GM21381 (cell line): ENCODE data around the gene RELB.

Experiments
- ATAC-seq: cut with Tn5 transposase; IDR thresholded peaks from one replicate; pipeline ENCODE4 v1.9.1; 2021; ENCODE audit warnings: mild to moderate bottlenecking, moderate library complexity; ENCODE audit not compliant: unreplicated experiment

Gene RELB

DNA sequence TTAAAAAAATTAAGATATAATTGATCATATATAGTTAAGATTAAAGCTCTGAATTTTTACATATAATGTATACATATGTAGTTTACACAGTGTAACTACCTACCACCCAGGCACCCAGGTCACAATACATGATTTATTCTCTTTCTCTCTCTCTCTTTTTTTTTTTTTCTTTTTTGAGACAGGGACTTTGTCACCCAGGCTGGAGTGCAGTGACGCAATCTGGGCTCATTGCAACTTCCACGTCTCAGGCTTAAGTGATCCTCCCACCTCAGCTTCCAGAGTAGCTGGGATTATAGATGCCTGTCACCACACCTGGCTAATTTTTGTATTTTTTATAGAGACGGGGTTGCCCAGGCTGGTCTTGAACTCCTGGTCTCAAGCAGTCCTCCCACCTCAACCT lies 18.8 kb downstream of the RELB start:
- ATAC-seq, result no peak

- ATAC-seq, result no peak
Observed at GRCh38 chr19:45021971-45022370, 20.7 kb downstream of the RELB start.

- ATAC-seq, result no peak
Observed at GRCh38 chr19:45023048-45023447, 21.8 kb downstream of the RELB start.

GRCh38 chr19:45025264-45025663 lies 24.0 kb downstream of the RELB start:
- ATAC-seq, result no peak

DNA sequence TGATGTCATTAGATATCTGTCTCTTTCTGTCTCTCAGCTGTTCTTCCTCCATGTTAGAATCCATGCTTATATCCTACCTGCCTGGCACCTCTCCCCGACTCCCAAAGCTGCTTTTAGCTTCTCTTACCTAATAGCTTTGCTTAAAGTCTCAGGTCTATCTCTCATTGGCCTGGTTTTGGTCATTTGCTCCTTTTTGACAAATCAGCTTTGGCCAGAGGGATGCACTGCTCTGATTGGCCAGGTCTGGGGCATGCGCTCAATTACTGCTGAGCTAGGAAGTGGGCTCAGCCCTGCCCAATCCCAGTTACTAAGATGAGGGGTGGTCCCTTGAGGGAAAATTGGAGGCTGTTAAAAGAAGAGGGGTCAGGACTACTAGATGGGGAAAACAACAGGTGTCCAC lies 26.1 kb downstream of the RELB start:
- ATAC-seq, result no peak

- ATAC-seq, result no peak
Observed at GRCh38 chr19:45030825-45031224, 29.6 kb downstream of the RELB start.

DNA sequence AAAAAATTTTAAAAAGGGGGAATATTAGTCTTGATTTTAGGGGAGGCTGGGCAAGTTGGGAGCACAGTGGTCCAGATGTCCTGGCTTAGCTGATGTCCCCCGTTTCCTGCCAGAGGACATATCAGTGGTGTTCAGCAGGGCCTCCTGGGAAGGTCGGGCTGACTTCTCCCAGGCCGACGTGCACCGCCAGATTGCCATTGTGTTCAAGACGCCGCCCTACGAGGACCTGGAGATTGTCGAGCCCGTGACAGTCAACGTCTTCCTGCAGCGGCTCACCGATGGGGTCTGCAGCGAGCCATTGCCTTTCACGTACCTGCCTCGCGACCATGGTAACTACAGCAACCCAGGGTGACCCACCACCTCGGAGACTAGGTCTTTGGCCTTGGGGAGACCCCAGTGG lies 31.2 kb downstream of the RELB start:
- no peak for ATAC-seq

GRCh38 chr19:45035755-45036154 lies 34.5 kb downstream of the RELB start:
- no peak for ATAC-seq

DNA sequence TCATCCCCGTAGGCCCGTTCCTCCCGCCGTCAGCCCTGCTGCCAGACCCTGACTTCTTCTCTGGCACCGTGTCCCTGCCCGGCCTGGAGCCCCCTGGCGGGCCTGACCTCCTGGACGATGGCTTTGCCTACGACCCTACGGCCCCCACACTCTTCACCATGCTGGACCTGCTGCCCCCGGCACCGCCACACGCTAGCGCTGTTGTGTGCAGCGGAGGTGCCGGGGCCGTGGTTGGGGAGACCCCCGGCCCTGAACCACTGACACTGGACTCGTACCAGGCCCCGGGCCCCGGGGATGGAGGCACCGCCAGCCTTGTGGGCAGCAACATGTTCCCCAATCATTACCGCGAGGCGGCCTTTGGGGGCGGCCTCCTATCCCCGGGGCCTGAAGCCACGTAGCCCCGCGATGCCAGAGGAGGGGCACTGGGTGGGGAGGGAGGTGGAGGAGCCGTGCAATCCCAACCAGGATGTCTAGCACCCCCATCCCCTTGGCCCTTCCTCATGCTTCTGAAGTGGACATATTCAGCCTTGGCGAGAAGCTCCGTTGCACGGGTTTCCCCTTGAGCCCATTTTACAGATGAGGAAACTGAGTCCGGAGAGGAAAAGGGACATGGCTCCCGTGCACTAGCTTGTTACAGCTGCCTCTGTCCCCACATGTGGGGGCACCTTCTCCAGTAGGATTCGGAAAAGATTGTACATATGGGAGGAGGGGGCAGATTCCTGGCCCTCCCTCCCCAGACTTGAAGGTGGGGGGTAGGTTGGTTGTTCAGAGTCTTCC lies 36.3 kb downstream of the RELB start:
- ATAC-seq, result no peak

GRCh38 chr19:45038931-45039893 lies 37.9 kb downstream of the RELB start, which contains the start of gene CLASRP:
CLASRP (plus strand) TSS chr19:45039045; CDS start chr19:45040213, 1,168 bp downstream.
- peak; percentile 86 for ATAC-seq

DNA sequence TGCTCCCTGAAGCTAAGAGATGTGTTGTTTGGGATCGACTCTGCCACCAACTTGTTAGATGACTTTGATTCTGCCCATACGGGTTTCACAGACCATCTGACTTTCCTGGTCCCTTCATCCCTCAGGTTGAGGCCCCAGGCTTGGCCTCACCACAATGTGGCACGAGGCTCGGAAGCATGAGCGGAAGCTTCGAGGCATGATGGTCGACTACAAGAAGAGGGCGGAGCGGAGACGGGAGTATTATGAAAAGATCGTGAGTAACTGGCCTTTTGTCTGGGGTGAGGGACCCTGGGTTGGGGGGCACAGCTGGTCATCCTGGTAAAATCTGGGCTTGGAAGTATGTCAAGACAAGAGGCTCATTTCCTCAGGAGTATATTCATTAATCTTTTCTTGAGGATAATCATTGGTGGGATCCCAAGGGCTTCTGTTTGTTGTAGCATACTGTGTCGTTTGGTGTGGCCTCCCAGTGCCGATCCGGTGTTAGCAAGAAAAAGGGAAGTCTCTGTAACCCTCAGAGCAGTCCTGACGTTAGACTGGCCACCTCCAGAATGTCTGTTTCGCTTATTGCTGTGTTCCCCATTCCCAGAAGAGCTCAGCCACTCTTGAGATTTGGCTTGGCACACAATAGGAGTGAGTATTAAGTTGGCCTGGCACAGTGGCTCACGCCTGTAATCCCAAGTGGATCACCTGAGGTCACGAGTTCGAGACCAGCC lies 39.0 kb downstream of the RELB start:
- no peak for ATAC-seq

DNA sequence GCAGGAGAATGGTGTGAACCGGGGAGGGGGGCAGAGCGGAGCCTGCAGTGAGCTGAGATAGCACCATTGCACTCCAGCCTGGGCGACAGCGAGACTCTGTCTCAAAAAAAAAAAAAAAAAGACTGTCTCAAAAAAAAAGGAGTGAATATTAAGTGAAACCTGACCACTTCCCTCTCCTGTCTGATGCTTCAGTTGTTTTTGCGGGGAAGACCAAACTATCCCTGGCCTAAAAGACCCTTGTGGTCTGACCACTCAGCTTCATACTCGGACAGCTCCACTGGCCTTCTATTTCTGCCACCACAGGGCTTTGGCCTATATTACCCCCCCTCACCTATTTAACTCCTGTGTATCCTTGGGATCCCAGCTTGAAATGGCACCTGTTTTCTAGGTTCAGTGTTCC lies 39.9 kb downstream of the RELB start:
- no peak for ATAC-seq

- ATAC-seq, result no peak
Observed at GRCh38 chr19:45045671-45046353, 44.5 kb downstream of the RELB start.

- no peak for ATAC-seq
Observed at GRCh38 chr19:45046355-45046754, 45.1 kb downstream of the RELB start.

DNA sequence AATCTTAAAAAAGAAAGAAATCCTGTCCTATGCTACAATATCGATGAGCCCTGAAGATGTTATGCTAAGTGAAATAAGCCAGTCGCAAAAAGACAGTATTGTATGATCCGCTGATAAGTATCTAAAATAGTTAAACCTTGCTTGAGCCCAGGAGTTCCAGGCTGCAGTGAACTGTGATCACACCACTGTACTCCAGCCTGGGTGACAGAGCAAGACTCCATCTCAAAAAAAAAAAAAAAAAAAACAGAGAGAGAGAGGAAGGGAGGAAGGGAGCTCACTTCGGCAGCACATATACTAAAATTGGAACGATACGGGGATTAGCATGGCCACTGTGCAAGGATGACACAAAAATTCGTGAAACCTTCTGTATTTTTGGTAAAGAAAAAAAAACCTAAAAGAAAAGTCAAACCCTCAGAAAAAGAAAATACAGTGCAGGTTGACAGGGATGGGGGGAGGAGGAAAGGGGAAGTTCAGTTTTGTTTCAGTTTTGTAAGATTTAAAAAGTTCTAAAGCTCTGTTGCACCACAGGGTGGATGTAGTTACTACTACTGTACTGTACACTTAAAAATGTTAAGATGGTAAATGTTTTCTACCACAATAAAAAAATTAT lies 46.0 kb downstream of the RELB start:
- no peak for ATAC-seq

- ATAC-seq, result no peak
Observed at GRCh38 chr19:45049073-45049736, 47.9 kb downstream of the RELB start.

GRCh38 chr19:45050036-45050435 lies 48.8 kb downstream of the RELB start:
- no peak for ATAC-seq

DNA sequence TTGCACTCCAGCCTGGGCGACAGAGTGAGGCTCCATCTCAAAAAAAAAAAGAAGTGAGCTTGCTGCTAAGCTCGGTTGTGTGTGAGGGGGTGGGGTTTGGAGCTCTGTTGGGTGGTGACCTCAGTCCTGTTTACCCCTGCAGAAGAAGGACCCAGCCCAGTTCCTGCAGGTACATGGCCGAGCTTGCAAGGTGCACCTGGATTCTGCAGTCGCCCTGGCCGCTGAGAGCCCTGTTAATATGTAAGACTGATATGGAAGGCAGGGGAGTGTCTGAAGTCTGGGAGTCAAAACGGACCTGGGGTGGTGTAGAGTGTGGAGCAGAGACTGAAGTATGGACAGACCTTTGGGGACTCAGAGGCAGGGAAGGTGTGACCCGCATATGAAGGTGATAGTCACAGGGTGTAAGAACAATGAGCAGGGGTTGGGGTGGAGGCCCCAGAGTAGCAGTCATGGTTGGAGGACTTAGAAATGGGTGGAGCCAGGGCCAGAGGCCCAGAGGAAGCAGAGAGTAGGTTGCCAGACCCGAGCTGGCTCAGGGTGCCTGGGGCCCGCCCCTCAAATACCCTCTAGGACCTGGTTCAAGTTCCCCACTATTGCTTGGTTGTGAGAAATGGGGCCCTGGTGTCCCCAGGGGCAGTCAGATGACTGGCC lies 50.8 kb downstream of the RELB start:
- no peak for ATAC-seq

DNA sequence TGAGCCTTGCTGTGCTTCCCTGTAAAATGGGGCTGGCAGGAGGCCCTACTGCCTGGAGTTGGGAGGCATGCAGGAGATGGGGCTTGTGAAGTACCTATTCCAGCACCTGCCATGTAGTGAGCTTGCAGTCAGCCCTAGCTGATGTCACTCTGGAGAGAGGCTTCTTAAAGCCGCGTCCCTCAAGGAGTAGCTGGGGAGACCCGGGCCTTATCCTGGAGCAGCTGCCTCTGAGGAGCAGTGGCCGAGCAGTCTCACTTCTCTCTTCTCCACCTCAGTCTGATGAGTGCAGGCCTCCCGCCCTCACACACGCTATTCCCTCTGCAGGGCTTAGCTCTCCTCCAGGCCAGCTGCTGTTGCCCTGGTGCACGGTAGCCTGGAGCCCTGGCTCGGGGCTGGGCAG lies 55.6 kb downstream of the RELB start:
- no peak for ATAC-seq
